GM19351 (cell line): ENCODE measurements around the gene GPC3.

Experiments
- ATAC-seq: cut with Tn5 transposase; IDR thresholded peaks from one replicate; pipeline ENCODE4 v1.9.1; 2021; ENCODE audit warnings: mild to moderate bottlenecking, moderate library complexity; ENCODE audit not compliant: unreplicated experiment

Gene GPC3

DNA sequence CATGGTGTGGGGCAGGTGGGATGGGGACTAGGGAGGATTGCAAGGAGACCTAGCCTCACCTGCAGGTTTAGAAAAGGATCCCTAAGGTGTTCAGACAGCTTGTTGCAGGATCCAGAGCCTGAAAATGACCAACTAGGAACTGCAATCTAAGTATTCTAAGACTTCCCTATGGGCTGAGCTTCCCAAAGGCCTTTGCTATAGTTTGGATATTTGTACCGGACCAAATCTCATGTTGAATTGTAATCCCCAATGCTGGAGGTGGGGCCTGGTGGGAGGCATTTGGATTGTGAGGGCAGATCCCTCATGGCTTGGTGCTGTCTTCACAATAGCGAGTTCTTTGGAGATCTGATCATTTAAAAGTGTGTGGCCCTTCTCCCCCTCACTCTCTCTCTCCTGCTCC, 52.1 kb downstream of the GPC3 start:
- no peak for ATAC-seq

DNA sequence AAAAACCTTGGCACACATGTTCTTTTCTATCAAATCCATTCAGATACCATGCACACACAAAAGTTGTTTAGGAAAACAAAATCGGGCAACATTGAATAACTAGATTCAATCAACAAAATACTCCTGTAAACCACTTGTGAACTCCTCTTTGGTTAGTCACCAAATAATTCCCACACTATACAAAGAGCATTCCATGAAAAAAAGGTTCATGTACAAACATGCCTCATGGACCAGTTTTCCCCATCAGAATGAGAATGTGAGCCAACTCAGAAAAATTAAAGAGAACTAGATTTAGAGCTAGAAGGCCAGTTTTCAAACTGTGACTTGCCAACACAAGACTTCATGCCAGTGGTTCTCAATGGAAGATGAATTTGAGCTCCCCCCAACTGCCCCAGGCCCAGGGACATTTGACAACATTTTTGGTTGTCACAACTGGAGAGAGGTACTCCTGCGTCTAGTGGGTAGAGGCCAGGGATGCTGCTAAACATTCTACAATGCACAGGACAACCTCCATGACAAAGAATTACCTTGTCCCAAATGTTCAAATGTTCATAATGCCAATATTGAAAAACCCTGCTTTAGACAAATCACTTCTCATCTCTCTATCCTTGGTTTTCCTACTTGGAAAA, 55.4 kb downstream of the GPC3 start:
- no peak for ATAC-seq

DNA sequence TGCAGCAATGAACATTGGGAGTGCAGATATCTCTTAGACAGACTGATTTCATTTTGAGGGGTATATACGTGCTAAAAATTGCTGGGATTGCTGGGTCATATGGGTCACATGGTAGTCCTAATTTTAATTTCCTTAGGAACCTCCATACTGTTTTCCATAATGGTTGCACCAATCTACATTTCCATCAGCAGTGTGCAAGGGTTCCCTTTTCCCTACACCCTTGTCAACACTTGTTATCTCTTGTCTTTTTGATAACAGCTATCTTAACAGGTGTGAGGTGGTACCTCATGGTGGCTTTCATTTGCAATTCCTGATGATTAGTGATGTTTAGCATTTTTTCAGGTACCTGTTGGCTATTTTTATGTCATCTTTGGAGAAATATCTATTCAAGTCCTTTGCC, 57.0 kb downstream of the GPC3 start:
- ATAC-seq, result no peak

DNA sequence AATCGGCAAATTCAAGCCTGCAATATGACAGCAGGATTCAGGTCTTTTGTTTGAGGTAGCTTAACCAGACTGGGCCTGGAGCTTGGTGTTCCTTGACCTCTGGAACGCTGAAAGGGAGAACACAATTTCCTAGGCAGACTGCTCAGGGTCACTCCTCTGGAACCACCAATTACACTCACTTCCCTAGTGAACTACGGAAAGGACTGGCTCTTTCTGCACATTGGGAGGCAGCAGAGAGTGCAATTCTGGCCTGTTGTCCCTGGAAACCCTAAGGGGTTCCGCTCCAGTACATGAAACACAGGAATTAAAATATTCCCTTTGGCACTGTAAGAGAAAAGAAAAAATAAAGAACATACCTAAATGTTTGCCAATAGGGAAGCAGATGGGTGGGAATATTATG, 58.6 kb downstream of the GPC3 start:
- no peak for ATAC-seq

DNA sequence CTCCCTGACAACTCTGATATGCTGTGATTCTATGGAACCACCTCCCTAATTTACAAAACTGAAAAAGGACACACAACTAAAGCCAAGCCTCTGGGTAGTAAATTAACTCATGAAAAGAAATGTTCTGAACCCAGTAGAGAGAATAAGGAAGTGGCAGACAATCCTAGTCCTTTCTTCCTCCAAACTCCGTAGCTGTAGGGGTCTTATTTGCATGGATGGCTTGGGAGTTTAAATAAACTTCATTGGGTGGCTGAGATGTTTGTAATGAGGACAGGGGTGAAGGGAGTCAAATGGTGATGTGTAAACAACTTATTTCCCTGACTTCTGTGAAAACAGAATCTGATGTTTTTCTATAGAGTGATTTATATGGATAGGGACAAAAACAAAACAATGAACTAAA, 59.3 kb downstream of the GPC3 start:
- no peak for ATAC-seq

DNA sequence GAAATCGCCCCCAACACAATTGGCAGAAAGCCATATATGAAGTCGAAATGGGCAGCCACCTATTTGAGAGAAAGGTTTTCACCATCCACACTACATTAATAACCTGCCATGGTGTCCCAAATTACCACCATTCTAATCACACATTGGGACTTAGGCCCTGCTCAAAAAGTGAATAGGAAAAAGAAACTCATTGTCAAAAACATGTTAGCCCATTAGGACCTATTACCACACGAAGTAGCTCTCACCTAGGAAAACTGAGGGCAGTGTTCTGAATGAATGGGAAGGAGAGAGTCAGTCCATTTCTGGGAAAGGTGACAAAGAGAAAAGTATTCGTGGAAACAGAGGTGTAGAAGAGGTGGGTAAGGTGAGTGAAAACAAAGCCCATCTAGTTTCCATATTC, 60.8 kb downstream of the GPC3 start:
- ATAC-seq, result no peak

DNA sequence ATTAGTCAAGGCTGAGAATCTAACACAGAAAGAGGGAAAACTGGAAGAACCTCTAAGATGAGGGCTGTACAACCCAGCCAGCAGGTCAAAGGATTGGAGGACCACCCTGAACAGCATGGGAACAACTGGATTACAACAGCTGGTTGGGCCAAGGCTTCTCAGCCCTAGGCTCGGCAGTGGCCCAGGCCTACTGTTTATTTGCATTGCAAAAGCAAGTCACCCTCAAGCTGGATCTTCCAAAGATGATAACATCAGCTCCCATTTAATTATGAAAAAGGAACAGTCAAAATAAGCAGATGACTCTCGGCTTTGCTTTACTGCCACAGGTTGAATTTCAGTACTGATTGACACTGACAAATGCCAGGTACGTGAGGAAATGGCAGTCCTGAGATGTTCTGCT, 61.8 kb downstream of the GPC3 start:
- no peak for ATAC-seq

DNA sequence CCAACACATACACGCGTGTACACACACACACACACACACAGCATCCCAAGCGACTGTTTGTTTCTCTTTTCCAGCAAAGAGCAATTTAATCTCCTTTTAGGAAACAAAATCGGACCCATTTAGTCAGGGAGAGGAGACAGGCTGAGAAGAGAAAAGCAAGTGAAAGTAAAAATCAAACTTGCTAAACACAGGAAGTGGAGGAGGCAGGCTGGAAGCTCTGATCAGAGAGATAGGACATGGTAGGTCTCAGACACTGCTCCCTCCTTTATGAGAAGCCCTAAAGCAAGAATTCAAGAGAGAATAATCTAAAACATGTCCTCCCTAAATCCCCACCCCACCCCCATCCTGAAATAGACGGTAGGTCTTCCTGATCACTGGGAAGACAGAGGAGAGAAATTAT, 62.3 kb downstream of the GPC3 start:
- peak; percentile 55 for ATAC-seq

DNA sequence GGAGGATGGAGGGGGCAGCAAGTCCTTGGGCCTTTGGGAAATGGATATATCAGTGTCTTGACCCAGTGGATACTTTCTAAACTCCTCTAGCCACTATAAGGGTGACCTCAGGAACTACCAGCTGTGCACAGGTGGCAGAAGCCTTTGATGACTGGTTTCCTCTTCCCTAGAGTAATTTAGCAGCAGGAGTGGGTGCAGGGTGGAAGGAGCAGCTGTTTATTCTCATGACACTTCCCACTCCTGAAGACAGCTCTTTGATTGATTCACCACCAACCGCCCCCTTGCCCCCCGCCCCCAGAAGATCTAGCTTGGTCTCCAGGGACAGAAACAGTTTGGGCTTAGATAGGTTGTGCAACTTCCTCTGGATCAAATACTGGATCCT, 63.0 kb downstream of the GPC3 start:
- ATAC-seq, result no peak

DNA sequence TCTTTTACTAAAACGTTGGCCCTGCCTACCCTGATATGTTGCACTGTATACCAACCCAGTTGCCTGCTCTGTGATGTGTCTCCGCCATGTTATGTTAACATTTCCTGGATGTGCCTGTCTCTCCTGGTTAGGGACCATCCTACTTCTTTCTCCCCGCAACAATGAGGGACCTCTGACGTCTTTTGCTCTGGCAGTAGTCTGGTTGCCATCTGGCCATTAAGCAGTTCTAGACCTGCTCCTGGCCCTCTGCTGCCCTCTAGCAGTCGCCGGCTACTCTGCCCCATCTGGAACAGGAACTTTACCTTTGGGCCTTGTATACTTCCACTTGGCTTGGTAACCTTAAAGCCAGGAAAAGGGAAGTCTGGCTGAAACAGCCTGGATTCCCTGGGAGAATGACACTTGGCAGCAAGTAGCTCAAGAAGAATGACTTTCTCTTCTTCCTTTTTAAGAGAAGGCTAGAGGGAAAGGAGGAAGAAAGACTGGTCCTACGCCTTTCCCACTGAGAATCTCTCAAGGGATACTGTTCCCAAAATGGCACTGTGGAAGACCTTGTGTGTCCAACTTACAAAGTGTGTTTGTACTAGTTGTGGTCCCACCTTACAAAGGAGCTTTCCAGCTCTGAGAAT, 63.5 kb downstream of the GPC3 start:
- peak; percentile 85 for ATAC-seq

DNA sequence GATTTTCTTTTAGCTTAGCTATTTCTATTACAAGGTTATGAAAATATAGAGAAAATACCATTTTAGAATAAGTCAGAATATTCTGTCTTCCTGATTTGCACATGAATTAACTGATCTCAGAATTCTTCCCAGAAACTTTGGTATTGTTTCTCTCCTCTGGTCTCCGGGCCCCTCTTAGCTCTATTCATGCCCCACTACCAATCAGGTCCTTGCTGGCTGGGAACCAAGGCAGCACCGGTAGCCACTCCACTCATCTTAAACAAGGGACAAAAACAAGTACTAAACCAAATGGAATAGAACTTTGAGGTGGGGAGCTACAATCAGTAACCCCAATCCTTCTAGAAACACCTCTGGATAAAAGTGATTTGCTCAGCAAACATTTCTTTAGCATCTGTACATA, 64.3 kb downstream of the GPC3 start:
- ATAC-seq, result no peak

DNA sequence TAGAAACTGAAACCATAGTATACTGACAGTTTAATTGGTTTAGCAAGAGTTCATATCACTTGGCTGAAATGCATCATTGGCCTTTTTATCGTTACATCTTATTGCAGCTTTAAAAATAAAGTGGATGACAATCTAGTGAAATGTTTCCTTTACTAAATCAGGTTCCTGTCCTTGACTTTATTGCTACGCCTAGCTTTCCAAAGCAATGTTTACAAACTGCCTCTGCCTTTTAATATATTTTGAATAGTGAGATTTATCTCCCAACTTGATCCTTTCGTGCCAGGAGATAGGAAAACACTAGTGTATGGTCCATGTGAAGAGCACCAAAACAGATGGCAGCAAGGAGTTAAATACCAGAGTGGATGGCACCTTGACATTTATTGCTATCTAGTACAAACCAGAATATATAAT, 67.0 kb downstream of the GPC3 start:
- no peak for ATAC-seq

DNA sequence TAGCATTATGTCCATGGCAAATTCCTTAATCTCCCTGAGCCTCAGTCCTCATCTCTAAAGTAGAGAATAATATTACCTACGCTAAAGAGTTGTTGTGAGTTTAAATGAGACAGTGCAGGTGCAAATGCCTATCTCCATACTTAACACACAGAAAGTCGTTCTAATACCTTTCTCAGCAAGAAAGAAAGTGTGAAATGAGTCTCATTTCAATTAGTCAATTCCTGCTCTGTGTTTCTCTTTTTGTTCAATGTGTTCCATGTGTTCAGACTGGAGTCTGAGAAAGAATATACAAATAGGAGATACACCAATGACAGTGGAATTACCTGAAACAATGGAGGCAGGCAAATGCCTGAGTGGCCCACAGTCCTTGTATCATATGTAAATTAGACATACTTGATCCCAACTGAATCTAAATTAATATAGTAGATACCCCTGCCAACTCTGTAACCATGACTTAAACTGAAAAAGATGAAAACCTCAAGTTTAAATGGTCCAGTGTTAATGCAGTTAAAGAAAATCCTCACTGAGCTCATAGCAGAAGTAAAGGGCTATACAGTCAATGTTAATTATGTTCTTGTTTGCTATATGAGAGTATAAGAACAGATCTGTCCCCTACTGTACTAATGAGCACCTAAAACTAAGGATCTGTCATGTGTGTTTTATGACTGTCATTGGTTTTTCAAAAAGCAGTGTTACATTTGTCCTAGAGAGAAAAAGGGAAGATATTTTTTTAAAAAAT, 68.2 kb downstream of the GPC3 start:
- ATAC-seq, result peak; percentile 55

DNA sequence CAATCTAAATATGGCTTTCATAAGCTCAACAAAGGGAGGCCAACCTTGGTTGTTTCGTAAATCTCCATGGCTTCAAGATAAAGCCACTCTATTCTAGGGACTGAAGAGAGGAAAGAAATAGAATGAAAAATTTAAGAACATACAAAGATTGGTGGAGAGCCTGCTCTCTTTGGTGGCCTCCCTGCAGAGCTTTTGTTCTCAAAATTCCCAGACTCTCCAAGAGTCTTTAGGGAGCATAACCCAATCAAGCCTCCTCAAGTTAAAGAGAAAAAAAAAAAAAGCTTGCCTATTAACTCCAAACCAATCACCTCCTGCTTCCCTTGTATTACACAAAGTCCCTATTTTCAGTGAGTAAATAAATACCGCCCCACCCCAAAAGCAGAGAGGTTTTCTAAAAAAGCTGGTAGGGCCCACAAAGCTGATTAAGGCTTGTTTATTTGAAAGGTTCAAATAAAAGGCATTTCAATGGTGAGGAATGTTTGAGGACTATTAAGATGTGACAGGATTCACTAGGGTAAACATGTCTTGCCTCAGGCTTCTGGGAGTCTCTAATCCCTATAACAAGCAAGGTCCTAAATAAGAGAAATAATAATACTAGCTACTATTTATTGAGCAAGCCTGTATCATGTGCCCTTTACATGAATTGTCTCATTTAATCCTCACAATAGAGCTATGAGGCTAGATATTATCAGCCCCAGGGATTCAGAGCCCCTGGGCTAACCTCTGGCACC, 71.6 kb downstream of the GPC3 start:
- no peak for ATAC-seq

DNA sequence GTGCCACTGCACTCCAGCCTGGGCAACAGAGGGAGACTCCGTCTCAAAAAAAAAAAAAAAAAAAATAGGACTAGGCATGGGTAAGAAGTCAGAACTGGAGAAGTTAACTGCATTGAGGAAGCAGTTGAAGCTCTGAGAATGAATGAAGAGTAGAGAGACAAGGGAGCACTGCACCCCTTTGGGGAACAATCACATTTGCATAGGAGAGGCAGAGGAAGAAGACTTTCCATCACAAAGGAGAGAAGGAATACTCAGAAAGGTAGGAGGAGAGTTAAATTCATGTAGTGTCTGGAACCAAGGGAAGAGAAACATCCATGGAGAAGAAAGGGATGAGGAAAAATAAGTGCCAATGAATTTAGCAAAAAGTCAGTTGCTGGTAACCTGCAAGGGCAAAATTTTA, 72.4 kb downstream of the GPC3 start:
- no peak for ATAC-seq

DNA sequence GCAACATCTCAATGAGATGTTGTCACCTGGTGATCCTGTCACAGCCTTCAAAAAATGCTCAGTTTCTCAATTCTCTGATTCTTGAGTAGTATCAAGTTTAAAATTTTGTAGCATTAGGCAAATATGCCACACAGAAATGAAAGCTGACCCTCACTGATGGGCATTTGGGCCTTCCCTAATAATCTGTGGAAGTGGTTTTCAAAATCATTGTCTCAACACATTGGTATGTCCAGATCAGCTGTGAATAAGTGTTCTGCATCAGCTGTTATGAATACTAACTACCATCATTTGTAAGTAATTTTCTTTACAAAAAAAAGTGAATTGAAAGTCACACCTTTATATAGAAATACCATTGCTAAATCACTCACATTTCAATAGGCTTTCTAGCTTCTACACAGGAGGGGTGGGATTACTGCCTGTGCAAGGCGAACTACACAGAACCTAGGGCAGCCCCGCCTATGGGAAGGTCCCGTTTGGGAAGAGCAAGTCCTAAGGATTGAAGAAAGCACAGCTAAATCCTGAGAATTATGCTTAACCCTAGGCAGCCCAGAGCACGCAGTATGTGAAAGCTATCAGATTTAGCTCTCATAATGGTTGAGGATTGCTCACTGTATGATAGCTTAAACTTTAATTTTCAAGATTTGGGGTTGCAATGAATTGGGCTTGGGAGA, 73.4 kb downstream of the GPC3 start:
- no peak for ATAC-seq

DNA sequence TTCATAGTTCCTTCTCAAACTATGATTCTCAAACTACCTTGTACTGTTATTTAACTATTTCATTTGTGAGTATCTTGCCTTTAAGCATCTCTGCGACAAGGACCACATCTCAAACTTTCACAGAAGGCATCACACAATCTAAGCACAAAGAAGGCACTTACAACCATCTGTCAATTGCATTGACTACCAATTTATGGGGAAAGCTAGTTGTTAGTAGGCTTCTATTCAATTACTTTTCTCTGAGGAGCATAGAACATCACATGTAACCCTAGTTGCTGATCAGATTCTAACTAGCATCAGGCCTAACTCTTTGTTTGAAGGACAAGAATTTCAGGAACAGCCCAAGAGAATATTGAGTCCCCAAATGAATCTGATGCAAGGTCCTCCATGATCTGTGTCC, 74.9 kb downstream of the GPC3 start:
- ATAC-seq, result no peak

DNA sequence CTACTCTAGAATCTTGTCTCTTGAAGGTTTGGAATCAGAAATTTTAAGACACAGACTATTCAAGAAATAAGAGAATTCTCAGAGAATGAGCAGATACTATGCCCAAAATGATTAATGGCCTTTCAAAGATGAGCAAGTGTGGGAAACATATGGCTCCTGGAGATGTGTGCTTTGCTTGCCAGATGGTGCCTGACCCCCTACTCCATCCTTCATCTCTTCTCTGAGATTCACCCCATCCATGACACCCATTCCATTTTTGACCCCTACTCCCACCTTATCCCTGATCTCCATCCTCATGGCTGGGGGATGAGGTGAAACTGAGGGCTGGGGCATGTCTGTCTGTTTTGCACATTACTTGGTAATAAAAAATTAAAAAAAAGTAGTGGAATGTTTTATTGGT, 75.5 kb downstream of the GPC3 start:
- no peak for ATAC-seq

DNA sequence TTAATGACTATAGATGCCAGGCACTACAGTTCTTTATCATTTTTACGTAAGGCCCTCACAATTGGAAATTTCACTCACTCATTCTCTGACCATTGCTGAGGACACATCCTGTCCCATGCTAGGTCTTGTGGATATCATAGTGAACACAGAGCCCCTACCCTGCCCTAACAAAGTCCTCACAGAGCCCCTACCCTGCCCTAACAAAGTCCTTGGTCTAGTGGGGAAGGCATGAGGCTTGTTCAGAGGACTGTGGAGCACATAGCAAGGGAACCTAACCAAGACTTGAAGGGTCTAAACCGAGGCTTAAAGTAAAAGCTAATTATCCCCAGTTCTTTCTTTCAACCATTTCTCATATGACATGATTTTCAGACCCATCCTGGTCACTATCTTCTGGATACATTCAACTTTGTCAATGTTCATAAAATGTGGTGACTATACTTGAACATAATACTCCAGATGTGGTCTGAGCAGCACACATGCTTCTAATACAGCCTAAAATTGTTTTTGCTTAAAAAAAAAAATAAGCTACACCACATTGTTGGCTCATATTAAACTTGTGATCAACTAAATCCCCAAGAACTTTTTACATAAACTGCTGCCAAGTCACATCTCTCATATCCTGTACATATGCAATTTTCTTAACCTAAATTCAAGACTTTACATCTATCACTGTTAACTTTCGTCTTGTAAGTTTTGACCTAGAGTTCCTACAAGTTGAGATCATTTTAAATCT, 77.0 kb downstream of the GPC3 start:
- no peak for ATAC-seq

DNA sequence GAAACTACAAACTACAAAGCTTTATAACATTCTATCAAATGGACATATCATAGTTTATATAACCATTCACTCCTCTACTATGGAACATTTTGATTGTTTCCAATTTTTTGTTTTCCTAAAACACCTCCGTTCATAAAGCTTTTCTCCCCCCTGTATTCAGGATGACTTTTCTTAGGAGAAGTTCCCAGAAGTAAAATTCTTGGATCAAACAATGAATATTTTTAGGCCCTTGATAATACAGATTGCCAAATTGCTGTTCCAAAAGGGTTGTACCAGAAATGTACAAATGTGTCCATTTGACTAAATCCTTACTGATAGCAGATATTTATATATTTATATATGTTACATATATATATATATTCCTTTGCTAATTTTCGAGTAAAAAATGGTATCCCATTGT, 77.8 kb downstream of the GPC3 start:
- ATAC-seq, result no peak

DNA sequence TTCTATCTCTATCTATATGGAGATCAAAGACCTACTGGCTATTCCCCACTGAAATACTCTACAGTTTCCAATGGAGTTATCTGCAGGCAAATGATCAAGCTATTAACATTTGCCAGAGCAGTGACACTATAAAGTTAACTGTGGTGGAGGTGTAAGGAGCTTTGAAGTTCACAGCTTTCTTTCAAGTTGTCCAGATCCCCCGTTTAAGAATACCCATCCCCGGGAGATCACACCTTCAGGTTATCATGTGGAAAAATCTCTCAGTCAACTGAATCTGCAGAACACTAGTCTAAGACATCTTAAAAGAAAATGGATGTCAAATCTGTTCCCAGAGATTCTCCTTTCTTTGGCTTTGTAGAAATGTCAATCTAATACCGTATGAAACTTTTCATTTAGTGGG, 80.1 kb downstream of the GPC3 start:
- no peak for ATAC-seq
